ENCODE measurements around the gene LSM4.
A peak's percentile ranks its signal among the peaks of the same experiment; 100 is the strongest.
"Not testable (repeated sequence)": the region's sequence is repeated elsewhere in the genome, so short reads cannot be mapped to it uniquely, and the experiment has no call there.

LSM4 gene

DNA sequence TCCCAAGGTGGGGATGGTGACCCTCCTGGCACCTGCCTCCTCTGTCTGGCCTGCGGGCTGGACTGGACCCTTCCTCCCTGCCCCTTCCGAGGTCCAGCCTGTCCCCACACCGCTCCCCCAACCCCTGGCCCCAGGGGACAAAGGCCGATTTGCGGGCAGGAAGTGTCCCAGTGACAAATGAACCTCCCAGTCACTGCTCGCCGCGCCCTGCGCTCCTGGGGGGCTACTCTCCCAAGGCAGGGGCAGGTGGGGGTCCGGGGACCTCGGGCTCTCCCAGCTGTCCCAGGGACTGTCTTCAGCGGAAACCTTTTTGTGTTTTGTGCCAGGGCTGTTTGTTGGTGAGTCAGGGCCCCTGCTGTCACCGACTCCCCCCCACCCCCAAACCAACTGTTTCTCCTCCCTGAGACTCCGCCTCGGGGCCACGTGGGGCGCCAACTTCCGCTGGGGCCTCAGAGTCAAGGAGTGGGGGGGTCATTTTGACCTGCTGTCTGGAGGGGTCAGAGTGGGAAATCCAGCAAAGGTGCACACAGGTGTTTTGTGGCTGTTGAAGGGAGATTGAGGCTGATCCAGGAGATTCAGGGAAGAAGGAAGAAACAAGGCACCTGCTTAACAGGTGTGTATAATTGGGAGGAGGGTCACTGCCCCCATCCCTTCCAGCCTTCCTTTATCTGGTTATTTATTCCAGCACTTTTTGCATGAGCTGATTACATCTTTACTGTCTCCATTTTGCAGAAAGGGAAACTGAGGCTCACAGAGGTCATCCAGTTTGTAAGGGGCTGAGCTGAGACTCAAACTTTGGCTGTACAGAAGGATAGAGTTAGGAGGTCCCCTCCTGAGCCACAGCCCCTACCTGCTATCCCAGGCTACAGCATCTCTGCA lies 18.4 kb upstream of the LSM4 start:
- DNase-seq: peak; percentile 87

- peak; percentile 88 for DNase-seq
These were observed 17.5 kb upstream of the LSM4 start, which contains the start of gene PGPEP1 for GRCh38 chr19:18340190-18340989. Gene PGPEP1, plus strand, starts transcription at chr19:18340598. Its CDS starts 84 bp downstream, at chr19:18340682.

DNA sequence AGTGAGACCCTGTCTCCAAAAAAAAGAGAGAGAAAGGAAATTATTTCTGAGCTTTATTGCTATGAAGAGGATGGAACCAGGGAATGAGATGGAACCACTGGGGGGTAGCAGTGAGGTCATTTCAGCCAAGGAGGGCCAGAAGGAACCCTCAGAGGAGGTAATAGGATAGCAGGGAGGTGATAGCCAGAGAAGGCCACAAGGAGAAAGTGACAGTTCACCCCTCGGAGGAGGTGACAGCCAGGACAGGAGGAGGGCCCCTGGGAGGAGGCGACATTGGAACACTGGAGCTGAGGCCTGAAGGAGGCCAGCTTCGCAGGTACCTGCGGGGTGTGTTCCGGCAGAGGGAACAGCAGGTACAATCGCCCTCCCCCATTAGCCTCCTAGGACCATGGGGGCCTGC lies 16.8 kb upstream of the LSM4 start:
- DNase-seq: no peak

DNA sequence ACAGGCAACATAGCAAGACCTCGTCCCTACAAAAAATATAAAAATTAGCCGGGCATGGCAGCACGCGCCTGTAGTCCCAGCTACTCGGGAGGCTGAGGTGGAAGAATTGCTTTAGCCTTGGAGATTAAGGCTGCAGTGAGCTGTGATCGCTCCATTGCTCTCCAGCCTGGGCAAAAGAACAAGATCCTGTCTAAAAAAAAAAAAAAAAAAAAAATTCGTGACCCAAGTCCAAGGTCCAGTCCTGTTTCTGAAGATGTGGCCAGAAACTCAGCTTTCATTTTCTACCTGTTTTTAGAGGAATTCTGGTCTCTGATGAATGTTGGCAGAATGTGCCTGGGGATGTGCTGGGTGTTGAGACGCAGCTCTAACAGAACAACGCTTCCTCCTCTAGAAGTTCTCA lies 15.7 kb upstream of the LSM4 start:
- DNase-seq: no peak

DNA sequence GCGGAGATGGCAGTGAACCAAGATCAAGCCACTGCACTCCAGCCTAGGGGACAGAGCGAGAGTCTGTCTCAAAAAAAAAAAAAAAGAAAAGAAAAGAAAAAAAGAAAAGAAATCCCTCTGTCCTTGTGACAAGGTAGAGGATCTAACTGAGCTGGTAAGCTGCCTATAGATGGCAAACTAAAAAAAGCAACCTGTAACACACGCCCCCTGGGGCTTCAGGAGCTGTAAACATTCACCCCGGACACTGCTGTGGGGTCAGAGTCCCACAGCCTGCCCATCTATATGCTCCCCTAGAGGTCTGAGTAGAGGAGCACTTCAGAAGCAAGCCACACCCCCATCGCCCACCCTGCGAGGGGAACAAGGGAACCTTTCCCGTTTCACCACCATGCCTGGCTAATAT lies 13.2 kb upstream of the LSM4 start:
- DNase-seq: no peak

- DNase-seq: no peak
These were observed 10.8 kb upstream of the LSM4 start for GRCh38 chr19:18333680-18334079.

GRCh38 chr19:18332917-18333530 lies 10.1 kb upstream of the LSM4 start:
- no peak for DNase-seq

GRCh38 chr19:18330868-18331267 lies 8.0 kb upstream of the LSM4 start:
- no peak for DNase-seq

DNA sequence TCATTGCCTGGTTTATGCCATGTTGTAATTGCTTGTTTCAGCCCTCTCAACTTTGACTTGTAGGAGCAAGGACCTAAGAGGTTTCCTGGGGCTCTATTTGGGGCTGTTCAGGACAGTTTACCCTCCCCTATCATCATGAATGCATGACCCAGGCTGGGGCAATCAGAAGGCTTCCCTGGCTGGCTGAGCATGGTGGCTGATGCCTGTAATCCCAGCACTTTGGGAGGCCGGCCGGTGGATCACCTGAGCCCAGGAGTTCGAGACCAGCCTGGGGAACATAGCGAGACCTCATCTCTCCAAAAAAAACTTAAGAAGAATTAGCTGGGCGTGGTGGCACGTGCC lies 6.1 kb upstream of the LSM4 start:
- no peak for DNase-seq

GRCh38 chr19:18328340-18329034 lies 5.6 kb upstream of the LSM4 start:
- DNase-seq: peak; percentile 93

GRCh38 chr19:18326772-18327171 lies 3.9 kb upstream of the LSM4 start:
- DNase-seq: no peak

DNA sequence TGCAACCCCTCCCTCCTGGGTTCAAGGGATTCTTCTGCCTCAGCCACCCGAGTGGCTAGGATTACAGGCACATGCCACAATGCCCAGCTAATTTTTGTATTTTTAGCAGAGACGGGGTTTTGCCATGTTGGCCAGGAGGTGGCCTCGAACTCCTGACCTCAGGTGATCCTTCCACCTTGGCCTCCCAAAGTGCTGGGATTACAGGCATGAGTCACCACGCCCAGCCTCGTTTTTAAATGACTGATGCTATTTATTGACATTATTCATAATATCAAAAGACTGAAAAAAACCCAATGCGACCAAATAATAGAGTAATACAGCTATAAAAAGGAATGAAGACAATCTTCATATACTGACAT lies 1.5 kb upstream of the LSM4 start:
- DNase-seq: not testable (repeated sequence)

GRCh38 chr19:18322318-18322758 lies 538 bp downstream of the LSM4 start:
- peak; percentile 76 for DNase-seq

GRCh38 chr19:18321734-18322102 lies 1.2 kb downstream of the LSM4 start:
- DNase-seq: no peak

GRCh38 chr19:18320865-18321733 lies 1.8 kb downstream of the LSM4 start:
- DNase-seq: no peak

GRCh38 chr19:18319591-18320135 lies 3.2 kb downstream of the LSM4 start:
- no peak for DNase-seq

GRCh38 chr19:18317961-18318800 lies 4.7 kb downstream of the LSM4 start:
- DNase-seq: peak; percentile 81

GRCh38 chr19:18313398-18313797 lies 9.5 kb downstream of the LSM4 start:
- no peak for DNase-seq

DNA sequence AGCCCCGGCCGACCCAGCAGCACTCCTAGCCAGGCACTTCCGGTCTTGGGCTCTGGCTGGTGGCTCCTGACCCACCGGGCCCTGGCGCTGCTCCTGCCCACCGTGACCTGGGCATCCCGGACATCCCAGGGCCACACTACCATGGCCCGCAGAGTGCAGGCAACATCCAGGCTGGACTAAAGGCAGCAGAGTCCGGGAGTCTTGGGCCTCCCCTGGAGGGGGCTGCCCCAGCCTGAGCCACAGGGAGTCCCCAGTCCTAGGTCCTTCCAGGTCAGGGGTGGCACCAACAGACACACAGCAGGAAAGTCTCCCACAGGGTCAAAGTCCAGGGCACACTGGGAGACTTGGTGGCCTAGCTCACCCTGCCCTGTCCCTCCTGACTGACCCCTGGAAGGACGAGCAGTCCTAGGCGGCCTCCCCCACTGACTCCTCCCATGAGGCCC lies 10.8 kb downstream of the LSM4 start:
- no peak for DNase-seq

DNA sequence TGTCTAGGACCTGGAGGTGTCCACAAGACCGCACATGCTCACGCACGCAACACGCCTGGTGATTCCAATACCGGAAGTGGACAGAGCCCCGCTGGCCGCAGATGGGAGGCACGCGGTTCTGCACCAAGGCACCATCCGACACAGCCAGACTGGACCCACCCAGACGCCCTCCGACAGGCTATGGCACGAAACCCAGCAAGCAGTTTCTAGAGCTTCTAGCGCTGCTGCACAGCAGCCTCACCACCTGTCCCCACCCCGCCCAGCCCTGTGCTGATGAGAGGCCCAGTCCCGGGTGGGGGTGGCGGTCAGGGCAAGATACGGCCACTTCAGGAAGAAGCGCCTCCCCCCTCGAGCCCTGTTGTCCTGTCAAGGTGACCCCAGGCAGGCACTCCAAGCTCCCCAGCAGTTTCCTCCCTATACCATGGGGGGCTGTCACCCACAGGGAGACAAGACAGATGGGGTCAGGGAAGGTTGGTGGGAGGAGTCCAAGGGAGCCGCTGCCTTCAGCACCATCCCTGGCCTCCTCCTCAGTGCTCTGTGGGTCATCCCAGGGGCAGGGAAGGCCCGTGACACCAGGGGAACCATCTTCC lies 11.3 kb downstream of the LSM4 start:
- no peak for DNase-seq
